Measurements from ENCODE around the gene B3GNT7.

- TF ChIP-seq CTCF (conservative IDR thresholded peaks at IDR 0.05; ENCODE audit: low read length) = no peak
- TF ChIP-seq EZH2phosphoT487 (IDR thresholded peaks at IDR 0.05; ENCODE audit: borderline replicate concordance) = no peak
Measured at GRCh38 chr2:231397928-231398294, 2.4 kb downstream of the B3GNT7 start.

Data from Loucy (cell line).